ENCODE data around the gene AGAP1. TPM values are rescaled to one million over a fixed set of nuclear protein-coding genes. Genes with fewer than 3 reads are reported as not detected.

The AGAP1 gene
- total RNA-seq, 1 donor from 2014 or later, result 44.0 TPM

- Mint-ChIP-seq H3K27ac (no peak overlapping the region), H3K9me3 (peaks cover 16% of the 10 kb centered on the region), H3K4me3 (no peak overlapping the region), H3K4me1 (no peaks in the 10 kb centered on the region), H3K27me3 (ENCODE audit: low read depth) (no peaks in the 10 kb centered on the region), H3K36me3 (peaks cover 13% of the 10 kb centered on the region)
- TF ChIP-seq CTCF (IDR thresholded peaks at IDR 0.05; ENCODE audit: unreplicated experiment), result no peak
- no peak for DNase-seq (ENCODE audit: low spot score in 2 of 2, unreplicated experiment in 2 of 2)
These were observed 539.6 kb downstream of the AGAP1 start for GRCh38 chr2:236033462-236033861.

- no peak for TF ChIP-seq CTCF (IDR thresholded peaks at IDR 0.05; ENCODE audit: unreplicated experiment)
- no peak for DNase-seq (ENCODE audit: low spot score in 2 of 2, unreplicated experiment in 2 of 2)
- H3K9me3 Mint-ChIP-seq, result peaks cover 7% of the 10 kb centered on the region
- H3K27ac Mint-ChIP-seq, result no peak overlapping the region
- H3K27me3 Mint-ChIP-seq (ENCODE audit: low read depth), result no peaks in the 10 kb centered on the region
- no peak overlapping the region for H3K4me3 Mint-ChIP-seq
- H3K4me1 Mint-ChIP-seq, result no peaks in the 10 kb centered on the region
- peaks cover 8% of the 10 kb centered on the region for H3K36me3 Mint-ChIP-seq
These were observed 541.1 kb downstream of the AGAP1 start for GRCh38 chr2:236034974-236035373.

GRCh38 chr2:236036045-236036444 is 542.2 kb downstream of the AGAP1 start:
- peaks cover under 1% of the 10 kb centered on the region for H3K9me3 Mint-ChIP-seq
- TF ChIP-seq CTCF (IDR thresholded peaks at IDR 0.05; ENCODE audit: unreplicated experiment), result no peak
- no peak overlapping the region for H3K27ac Mint-ChIP-seq
- H3K36me3 Mint-ChIP-seq, result peaks cover 12% of the 10 kb centered on the region
- no peaks in the 10 kb centered on the region for H3K27me3 Mint-ChIP-seq (ENCODE audit: low read depth)
- H3K4me3 Mint-ChIP-seq, result no peak overlapping the region
- peaks cover 3% of the 10 kb centered on the region for H3K4me1 Mint-ChIP-seq
- no peak for DNase-seq (ENCODE audit: low spot score in 2 of 2, unreplicated experiment in 2 of 2)

DNA sequence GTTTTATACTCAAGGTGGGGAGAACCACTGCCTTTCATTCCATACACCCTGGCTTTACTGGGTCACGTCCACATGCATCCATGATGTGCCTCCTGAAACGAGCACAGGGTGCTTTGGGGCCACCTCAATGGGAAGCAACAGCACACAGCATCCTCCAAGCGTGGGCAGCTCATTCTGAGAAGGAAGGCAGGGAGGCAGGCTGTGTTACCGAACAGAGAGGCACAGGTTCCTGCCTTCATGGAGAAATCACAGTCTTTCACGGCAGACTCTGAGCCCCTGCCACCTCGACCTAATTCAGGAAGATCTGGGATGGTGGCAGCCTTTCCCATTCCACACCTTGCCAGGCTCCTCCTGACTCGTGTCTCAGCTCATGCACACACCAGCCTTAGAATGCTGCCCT is 544.3 kb downstream of the AGAP1 start:
- H3K4me1 Mint-ChIP-seq, result peaks cover 3% of the 10 kb centered on the region
- DNase-seq (ENCODE audit: low spot score in 2 of 2, unreplicated experiment in 2 of 2), result no peak
- TF ChIP-seq CTCF (IDR thresholded peaks at IDR 0.05; ENCODE audit: unreplicated experiment), result no peak
- peaks cover 21% of the 10 kb centered on the region for H3K36me3 Mint-ChIP-seq
- H3K27me3 Mint-ChIP-seq (ENCODE audit: low read depth), result no peaks in the 10 kb centered on the region
- H3K27ac Mint-ChIP-seq, result no peak overlapping the region
- no peaks in the 10 kb centered on the region for H3K9me3 Mint-ChIP-seq
- no peak overlapping the region for H3K4me3 Mint-ChIP-seq

DNA sequence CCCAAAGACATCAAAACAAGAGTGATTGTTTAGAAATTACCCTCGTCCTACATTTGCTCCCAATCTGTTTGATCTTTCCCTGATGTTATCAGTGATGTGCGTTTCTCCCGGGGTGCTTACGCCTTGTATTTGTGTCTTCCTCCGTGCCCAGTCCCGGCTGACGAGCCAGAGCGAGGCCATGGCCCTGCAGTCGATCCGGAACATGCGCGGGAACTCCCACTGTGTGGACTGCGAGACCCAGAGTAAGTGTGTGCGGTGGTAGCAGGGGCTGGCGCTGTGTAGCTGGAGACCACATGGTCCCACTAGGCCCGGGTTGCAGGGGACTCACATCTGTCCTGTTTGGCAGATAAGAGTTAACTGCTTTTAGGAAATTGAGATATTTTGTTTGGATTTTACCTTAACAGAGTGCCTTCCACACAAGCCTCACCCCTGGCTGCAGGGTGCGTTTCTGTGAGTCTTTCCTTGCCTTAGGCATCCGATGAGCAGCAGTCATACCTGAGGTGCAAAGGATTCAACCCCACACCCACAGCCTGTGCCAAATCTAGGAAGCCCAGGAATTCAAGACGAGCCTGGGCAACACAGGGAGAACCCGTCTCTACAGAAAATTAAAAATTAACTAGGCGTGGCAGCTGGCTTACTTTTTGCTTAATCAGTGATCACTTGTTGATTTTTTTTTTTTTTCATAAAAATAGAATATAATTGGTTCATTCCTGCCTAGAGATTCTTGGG is 546.9 kb downstream of the AGAP1 start:
- Mint-ChIP-seq H3K36me3 (peaks cover 21% of the 10 kb centered on the region), H3K27me3 (ENCODE audit: low read depth) (no peaks in the 10 kb centered on the region), H3K27ac (no peak overlapping the region), H3K9me3 (no peaks in the 10 kb centered on the region), H3K4me3 (no peak overlapping the region), H3K4me1 (peaks cover 3% of the 10 kb centered on the region)
- DNase-seq (ENCODE audit: low spot score in 2 of 2, unreplicated experiment in 2 of 2), result no peak
- no peak for TF ChIP-seq CTCF (IDR thresholded peaks at IDR 0.05; ENCODE audit: unreplicated experiment)

All from mesothelial cell of epicardium (in vitro differentiated cells).